CD1c-positive myeloid dendritic cell (primary cell): ENCODE results near the gene CABP4.
"Not testable (repeated sequence)": the region's sequence is repeated elsewhere in the genome, so short reads cannot be mapped to it uniquely, and the experiment has no call there.

ENCODE experiments used
- DNase-seq: peaks from one replicate; pipeline ENCODE4 v3.0.0-alpha.2; 2016; ENCODE audit errors: extremely low spot score

CABP4 gene

DNA sequence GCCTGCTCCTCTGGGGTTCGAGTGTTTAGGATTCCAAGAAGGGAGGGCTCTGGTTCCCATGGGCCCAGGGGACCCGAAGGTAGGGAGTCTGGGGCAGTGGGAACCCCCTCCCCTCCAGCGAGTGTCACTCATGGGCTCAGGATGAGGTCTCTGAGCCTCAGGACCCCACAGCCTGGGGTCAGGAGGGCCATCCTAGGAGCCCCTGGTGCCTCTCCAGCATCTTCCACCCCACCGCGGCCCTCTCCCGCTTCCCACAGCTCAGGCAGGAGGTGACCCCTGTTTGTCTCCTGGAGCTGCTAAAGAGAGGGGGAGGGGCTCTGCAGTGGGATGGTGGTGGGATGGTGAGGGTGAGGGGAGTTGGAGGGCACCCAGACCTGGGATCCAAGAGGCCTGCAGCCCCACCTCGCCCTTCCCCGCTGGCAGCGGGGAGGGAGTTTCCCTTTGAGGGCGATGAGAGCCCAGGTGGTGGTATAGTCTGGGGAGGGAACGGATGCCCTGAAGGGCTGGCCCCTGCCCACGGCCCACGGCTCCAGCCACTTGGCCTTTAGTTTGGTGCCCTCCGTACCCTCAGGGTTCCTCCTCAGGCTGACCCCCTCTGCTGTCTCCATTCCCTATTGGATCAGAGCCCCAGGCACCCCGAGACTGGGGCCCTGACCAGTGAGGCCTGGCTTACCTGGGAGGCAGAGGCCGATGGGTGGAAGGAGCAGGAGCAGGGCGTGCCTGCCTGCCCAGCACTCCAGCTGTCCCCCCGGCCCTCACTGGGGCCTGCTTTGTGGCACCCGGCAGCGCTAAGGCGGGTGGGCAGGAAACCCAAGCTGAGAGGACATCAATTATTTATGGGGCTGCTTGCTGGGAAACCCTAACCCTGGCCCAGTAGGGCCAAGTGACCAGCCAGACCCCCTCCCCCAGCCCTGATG, 1.1 kb upstream of the CABP4 start:
- DNase-seq, result no peak

DNA sequence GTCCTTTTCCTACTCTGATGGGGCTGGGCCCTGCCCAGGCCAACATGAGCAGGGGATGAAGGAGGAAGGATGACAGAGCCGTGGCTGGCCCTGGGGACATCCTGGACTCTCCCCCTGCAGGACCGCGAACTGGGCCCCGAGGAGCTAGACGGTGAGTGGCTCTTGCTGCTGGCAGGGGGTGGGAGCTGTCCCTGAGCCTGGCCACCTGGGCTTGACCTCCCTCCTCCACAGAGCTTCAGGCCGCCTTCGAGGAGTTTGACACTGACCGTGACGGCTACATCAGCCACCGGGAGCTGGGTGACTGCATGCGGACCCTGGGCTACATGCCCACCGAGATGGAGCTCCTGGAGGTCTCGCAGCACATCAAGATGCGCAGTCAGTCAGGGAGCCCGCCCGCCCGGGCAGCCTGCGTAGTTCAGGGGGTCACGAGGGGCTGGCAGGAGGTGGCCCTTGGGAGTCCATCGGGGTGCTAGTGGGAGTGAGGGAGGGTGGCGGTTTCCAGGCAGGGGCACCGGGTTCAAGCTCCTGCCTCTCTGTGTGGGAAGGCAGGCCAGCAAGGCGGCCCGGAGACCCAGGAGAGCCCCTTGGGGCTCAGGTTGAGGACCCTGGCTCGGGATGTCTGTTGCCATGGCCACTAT, 1.0 kb downstream of the CABP4 start:
- DNase-seq, result no peak

DNA sequence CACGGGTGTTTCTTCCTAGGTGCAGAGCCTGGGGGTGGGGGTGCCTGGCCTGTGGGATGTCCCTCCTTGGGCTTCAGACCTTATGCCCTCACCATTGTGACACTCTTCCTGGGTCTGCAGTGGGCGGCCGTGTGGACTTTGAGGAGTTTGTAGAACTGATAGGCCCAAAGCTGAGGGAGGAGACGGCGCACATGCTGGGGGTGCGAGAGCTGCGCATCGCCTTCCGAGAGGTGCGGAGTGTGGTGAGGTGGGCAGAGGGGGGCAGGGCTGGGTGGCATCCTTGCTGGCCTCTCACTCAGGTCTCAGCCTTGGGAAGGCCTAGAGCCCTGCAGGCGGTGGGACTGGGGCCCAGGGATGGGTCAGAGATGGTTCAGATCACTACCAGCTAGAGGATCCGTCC, 2.3 kb downstream of the CABP4 start:
- DNase-seq, result no peak

DNA sequence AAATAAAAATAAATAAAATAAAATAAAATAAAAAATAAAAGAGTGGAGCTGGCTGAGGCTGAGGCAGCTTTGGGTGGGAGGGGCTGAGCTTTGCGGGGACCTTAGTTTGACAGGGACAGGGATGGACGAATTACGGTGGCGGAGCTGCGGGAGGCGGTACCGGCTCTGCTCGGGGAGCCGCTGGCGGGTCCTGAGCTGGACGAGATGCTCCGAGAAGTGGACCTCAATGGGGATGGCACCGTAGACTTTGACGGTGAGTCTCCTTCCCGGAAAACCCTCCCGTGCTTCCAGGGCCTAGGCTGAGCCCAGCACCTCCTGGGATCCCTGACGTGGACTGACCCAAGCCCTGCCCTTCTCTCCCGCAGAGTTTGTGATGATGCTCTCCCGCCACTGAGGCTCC, 3.1 kb downstream of the CABP4 start:
- no peak for DNase-seq

DNA sequence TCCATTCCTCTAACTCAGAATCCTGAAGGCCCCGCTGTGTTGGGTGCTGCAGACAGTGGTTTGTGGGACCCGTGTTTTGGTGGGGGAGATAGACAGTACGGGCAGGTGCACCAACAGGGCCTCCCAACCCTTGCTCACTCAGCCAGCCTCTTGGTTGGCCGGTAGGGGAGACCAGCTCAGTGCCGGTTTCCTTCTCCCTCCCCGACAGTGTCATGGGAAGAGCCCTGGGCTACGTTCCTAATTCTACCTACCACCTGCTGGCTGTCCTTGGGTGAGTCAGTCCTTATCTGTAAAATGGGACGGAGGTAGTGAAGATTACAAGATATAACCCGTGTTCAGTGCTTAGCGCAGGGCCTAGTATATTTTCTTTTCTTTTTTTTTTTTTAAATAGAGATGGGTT, 8.0 kb downstream of the CABP4 start:
- no peak for DNase-seq

DNA sequence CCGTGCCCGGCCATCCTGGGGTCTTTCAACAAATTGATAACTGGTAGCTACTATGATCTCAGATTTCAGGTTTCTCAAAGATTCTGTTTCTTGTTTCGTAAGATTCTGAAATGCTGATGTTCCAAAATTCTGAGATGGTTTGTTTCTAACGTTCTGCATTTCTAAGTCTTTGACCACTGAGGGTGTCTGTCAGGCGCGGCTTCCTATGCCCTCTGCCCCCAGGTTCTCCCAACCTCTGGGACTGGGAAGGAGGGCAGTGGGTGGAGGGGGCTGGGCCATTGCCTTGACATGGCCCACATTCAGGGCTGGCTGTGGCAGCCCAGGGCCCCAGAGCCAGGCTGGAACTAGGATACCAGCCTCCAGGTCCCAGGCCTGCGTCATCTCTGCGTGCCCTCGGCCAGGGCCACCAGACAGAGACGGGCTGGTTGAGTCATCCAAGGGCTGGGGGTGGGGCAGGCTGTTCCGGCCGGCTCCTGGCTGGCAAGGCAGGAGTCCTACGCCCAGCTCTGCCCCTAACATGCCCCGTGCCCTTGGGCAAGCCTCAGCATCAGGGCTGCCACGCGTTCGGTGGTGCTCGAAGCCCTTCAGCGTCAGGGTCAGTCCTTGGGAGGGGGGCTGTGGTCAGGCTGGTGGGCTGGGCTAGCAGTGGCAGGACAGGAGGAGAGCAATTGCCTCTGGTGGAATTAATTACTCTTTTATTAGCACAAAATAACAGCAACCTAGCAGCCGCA, 8.7 kb downstream of the CABP4 start:
- peak; percentile 90 for DNase-seq

DNA sequence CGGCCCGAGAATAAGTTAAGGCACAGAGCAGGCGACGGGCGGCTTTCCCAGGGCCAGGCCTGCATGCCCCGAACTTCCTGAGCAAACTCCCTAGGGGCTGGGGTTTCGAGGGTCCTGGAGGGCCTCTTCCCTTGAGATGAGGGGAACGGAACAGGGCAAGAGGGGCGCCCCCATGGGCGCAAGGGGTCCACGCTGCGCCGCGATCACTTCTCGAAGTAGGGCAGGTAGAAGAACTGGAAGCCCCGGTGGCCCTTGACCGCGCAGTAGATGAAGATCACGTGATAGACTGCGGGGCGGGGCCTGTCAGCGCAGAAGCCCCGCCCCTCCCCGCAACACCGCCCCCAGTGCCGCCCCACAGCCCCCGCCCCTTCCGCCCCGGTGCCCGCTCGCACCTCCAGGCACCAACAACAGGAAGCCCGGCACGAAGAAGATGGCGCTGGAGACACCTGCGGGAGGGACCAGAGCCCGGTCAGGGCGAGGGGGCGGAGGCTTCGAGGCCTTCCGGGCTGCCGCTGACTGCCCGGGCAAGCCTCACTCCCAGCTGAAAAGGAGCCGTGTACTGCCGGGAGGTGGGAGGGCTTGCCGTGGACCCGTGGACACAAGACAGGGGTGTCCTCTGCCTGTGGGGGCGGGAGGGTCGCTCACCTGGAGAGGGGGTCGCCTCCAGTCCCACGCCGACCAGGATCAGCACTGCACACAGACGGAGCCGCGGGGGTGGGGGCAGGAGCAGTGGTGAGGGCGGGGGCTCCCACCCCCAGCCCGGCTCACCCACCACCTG, 9.4 kb downstream of the CABP4 start:
- peak; percentile 90 for DNase-seq

DNA sequence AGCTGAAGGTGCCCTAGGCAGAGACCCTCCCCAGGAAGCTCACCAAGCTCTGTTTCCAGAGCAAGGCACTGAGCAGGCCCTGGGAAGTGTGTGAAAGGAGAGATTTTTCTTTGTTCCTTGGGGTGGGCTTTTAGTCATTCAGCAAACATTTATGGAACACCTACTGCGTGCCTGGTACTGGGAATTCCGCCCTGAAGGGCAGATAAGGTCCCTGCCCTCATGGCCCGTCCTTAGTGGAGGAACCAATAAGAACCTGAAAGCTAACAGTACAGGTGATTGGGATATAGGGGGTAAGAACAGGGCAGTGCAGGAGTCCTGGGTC, 10.0 kb downstream of the CABP4 start:
- DNase-seq, result no peak

DNA sequence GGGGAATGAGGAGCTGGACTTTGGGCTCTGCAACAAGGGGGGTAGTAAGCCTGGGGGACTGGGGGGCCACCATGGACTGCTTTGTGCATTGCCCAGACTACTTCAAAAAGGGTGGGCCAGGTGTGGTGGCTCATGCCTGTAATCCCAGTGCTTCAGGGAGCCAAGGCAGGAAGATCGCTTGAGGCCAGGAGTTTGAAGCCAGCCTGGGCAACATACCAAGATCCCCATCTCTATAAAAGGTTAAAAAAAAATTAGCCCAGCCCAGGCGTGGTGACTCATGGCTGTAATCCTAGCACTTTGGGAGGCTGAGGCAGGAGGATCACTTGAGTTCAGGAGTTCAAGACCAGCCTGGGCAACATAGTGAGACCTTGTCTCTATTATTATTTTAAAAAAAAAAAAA, 10.4 kb downstream of the CABP4 start:
- not testable (repeated sequence) for DNase-seq

DNA sequence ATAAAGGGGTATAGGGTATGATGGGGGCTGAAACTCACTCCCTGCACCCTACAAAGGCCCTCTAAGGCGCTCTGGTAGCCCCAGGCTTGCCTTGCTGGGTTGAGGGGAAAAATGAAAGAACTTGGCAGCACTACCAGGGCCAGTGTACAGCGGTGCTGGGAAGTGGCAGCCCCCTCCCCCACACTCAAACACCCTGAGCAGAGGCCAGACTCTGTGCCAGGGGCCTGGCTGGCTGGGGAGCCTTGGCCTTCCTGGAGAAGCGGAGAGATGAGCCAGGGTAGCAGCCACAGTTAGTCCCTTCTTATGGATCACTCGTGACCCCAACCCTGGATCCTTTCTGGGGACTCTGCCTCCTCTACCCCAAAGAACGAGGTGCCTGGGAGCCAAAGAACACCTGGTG, 11.2 kb downstream of the CABP4 start:
- no peak for DNase-seq

DNA sequence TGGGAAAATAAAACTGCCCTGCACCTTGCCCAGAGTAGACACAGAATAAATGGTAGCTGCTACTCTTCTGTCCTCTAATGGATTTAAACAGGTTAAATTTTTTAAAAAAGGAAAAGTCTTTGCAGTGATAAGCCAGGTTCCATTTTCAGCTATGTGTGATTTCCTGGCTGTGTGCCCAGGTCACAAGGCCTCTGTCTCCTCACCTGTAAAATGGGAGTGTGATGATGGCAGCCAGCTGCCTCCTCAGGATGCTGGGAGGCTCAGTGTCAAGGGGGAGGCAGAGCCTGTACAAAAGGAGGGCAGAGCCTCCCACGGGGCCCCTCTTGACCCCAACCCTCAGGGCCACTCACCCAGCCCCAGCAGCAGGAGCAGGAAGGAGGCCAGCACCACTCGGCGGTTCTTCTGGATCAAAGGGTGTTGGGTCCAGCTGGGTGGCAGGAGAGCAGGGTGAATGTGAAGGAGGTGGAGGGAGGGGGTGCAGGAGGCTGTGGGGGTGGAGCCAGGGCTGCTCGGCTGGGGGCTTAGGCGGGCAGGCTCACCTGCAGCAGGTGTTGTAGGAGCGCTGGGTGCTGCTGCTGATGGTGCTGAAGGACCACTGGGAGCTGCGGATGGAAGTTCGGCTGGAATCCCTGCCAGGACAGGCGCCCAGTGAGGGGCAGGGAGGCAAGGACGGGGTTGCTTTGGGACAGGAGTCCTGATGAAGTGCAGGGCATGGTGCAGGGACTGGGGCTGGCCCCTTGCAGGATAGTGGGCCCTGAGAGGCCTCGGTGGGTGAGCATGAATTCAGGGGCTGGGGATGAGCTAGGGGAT, 12.0 kb downstream of the CABP4 start:
- no peak for DNase-seq

DNA sequence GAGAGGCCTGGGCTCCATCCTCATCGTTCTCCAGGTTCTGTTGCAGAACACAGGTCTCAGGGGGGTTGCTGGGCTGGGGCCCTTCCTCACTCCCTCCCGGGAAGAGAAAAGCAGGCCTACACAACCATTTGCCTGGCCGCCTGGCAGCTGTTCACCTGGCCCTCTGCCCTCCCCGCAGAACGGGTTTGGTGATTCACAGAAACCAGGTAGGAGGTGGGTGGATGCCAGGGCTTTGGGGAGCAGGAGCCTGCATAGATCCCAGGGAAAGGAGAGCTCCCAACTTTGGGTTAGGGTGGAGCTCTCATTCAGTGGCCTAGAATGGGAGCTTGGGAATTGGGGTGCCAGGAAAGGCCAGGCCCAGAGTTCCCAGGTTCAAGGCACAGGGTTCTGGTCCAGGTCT, 12.9 kb downstream of the CABP4 start:
- DNase-seq, result no peak

DNA sequence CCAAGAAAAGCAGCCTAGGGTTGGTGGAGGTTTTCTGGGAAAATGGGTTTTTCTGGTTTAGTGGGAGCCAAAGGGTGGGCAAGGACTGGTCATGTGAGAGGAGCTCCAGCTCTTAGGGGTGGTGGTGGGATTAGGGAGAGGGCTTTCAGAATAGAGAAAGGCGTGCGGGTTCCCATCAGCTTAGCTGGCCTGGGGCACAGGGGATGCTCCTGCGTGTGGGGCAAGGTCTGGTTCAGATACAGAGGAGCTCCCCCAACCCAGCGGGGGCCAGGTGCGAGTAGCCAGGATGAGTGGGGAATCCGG, 13.3 kb downstream of the CABP4 start:
- DNase-seq, result no peak

DNA sequence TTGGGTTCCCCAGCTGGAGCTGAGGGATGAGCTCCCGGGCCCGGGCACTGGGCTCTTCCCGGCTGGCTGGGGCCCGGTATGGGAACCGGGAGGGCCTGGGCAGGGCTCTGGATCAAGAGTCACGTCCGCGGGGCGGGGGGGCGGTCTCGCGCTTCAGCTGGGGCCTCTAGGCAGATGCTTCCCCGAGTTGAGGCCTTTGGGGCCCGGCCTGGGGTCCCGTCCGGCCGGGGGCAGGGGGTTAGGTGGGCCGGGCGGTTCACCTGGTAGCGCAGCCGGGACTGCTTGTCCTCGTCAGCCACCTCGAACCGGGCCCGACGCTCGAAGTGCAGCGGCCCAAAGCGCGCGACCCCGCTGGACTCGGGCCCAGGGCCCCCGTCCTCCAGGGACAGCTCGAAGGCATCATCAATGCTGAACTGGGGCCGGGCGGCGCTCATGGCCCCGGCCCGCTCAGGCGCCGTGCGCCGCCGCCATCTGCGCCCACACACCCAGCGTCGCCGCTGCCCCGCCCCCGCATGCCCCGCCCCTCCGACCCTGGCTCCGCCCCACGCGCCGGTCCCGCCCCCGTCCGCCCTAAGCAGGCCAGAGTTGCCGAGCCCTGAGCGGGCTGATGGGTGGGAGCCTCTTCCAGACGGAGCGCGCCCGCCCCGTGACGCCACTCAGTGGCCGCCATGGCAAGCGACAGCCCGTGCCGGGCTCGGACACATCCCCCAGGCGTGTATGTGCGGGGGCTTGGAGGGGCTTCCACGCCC, 13.8 kb downstream of the CABP4 start, which contains the start of gene TMEM134:
TMEM134 (minus strand) TSS at position 493 of the 749 bp plus-strand sequence; CDS start at position 434, 59 bp downstream.
- DNase-seq, result peak; percentile 94

DNA sequence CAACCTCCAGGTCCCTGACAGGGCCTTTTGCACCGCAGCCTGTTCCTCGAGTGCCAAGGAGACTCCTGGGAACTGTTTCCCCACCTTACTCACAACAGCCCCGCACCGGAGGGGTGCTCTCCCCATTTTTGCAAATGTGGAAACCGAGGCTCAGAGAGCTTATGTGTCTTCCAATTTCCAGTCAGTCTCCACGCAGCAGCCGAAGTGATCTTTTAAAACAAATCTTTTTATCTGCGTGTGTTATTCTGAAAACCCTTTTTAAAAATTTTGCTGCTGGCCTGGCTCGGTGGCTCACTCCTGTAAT, 14.3 kb downstream of the CABP4 start:
- no peak for DNase-seq

DNA sequence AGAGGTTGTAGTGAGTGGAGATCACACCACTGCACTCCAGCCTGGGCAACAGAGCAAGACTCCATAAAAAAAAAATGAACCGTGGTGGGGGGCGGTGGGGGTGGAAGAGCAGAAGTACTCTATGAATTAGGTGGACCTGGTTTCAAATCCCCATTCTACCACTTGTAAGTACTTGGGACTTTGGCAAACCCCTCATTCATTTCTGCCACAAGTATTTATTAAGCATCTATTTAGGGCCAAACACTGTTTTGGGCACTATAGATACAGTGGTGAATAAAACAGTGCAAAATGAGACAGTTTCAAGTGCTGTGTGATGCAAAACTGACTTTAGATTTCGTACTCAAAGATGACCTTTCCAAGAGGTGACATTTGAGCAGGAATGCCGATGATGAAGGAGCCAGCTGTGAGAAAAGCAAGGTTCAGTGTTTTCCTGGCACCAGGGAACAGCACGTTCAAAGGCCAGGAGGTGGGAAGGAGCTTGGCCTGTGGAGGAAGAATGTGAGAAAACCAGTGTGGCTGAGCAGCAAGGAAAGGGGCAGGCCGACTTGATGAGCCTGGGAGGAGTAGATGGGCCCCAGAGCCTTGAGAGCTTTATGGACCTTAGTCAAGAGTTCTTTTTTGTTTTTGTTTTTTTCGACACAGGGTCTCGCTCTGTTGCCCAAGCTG, 15.3 kb downstream of the CABP4 start:
- DNase-seq, result peak; percentile 46

DNA sequence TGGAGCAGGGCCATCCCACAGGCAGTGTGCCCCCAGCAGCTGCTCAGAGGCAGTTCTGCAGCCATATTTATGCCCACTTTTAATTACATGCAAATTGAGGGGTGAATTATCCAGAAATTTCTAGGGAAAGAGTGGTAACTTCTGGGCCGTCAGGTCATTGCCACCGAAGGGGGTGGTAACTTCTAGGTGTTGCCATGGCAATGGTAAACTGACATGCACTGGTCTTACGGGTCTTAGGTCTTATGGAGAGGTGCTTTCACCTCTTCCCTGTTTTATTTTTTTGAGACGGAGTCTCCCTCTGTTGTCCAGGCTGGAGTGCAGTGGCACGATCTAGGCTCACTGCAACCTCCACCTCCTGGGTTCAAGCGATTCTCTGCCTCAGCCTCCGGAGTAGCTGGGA, 17.7 kb downstream of the CABP4 start:
- DNase-seq, result no peak

DNA sequence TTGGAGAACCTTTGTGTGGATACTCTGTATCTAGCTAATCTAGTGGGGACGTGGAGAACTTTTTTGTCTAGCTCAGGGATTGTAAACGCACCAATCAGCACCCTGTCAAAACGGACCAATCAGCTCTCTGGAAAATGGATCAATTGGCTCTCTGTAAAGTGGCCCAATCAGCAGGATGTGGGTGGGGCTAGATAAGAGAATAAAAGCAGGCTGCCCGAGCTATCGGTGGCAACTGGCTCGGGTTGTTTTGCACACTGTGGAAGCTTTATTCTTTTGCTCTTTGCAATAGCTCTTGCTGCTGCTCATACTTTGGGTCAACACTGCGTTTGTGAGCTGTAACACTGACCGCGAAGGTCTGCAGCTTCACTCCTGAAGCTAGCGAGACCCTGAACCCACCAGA, 21.5 kb downstream of the CABP4 start:
- not testable (repeated sequence) for DNase-seq

DNA sequence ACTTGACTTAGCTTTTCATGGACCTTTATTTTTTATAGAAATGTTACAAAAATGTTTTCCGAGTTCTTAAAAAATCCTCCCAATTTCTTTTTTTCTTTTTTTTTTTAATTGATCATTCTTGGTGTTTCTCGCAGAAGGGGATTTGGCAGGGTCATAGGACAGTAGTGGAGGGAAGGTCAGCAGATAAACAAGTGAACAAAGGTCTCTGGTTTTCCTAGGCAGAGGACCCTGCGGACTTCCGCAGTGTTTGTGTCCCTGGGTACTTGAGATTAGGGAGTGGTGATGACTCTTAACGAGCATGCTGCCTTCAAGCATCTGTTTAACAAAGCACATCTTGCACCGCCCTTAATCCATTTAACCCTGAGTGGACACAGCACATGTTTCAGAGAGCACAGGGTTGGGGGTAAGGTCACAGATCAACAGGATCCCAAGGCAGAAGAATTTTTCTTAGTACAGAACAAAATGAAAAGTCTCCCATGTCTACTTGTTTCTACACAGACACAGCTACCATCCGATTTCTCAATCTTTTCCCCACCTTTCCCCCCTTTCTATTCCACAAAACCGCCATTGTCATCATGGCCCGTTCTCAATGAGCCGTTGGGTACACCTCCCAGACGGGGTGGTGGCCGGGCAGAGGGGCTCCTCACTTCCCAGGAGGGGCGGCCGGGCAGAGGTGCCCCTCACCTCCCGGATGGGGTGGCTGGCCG, 22.3 kb downstream of the CABP4 start:
- DNase-seq, result not testable (repeated sequence)
